HL-60 (cell line): Measurements from ENCODE around the gene ARMC2.

Source experiments
- DNase-seq, 2 experiments: peaks; one replicate each; pipeline ENCODE4 v3.0.0-alpha.2; 2010 to 2020; ENCODE audit warnings: low read depth in 1 of 2, low spot score in 1 of 2
- H3K27ac ChIP-seq: fragments of 250-450 bp; sonication (Bioruptor Pico); replicated peaks from 2 replicates; pipeline ENCODE4 v1.5.1; 2020; ENCODE audit warnings: mild to moderate bottlenecking, moderate library complexity
- H3K27me3 ChIP-seq: fragments of 250-450 bp; sonication (Bioruptor Pico); 2 replicates; pipeline ENCODE4 v1.5.1; 2021; ENCODE audit warnings: mild to moderate bottlenecking, moderate library complexity; ENCODE audit not compliant: insufficient read depth, poor library complexity, severe bottlenecking
- H3K4me3 ChIP-seq: replicated peaks from 2 replicates; pipeline ENCODE4 v1.5.1; 2011; ENCODE audit warnings: mild to moderate bottlenecking, control low read depth, low read length; ENCODE audit not compliant: insufficient read depth
- GABPA ChIP-seq: IDR thresholded peaks from 2 replicates; pipeline ENCODE4 v1.6.1; 2012; ENCODE audit warnings: low read depth
- POLR2AphosphoS5 ChIP-seq: IDR thresholded peaks from 2 replicates; pipeline ENCODE4 v1.6.1; 2012; ENCODE audit warnings: low read depth
- SPI1 ChIP-seq: IDR thresholded peaks from 2 replicates; pipeline ENCODE4 v1.6.1; 2012; ENCODE audit warnings: low read depth, mild to moderate bottlenecking, borderline replicate concordance
- TF ChIP-seq, protein P1 (sequence below): IDR thresholded peaks from 2 replicates; pipeline ENCODE4 v1.6.1; 2012; ENCODE audit warnings: low read depth; ENCODE audit not compliant: insufficient replicate concordance
- TF ChIP-seq, protein P2 (sequence below): IDR thresholded peaks from one replicate; pipeline ENCODE4 v1.5.1; 2011; ENCODE audit warnings: low read length, control low read depth, inconsistent platforms; ENCODE audit not compliant: insufficient read depth

The ARMC2 gene

DNA sequence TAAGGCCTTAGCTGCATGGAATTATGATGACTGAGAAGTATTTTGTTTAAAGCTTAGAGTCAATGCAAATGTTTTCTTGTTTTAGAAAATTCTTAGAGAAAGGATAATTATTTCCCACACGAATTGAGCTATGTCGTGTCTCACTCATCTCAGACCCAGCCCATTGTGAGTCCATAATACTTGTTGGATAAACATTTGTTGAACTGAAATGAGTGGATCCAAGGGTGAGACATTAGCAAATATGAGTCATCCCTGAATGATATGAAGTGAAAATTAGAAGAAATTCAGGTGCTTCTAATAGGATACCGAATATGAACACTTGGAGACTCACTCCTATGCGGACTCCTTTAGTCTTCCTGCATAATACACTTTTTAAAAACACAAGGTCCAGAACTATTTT, 41.6 kb upstream of the ARMC2 start:
- DNase-seq: no peak
- no peak overlapping the region for H3K4me3 ChIP-seq
- H3K27ac ChIP-seq: no peak overlapping the region
- TF ChIP-seq POLR2AphosphoS5: no peak
- no peak for TF ChIP-seq GABPA
- TF ChIP-seq SPI1: no peak
- TF ChIP-seq, protein P1, sequence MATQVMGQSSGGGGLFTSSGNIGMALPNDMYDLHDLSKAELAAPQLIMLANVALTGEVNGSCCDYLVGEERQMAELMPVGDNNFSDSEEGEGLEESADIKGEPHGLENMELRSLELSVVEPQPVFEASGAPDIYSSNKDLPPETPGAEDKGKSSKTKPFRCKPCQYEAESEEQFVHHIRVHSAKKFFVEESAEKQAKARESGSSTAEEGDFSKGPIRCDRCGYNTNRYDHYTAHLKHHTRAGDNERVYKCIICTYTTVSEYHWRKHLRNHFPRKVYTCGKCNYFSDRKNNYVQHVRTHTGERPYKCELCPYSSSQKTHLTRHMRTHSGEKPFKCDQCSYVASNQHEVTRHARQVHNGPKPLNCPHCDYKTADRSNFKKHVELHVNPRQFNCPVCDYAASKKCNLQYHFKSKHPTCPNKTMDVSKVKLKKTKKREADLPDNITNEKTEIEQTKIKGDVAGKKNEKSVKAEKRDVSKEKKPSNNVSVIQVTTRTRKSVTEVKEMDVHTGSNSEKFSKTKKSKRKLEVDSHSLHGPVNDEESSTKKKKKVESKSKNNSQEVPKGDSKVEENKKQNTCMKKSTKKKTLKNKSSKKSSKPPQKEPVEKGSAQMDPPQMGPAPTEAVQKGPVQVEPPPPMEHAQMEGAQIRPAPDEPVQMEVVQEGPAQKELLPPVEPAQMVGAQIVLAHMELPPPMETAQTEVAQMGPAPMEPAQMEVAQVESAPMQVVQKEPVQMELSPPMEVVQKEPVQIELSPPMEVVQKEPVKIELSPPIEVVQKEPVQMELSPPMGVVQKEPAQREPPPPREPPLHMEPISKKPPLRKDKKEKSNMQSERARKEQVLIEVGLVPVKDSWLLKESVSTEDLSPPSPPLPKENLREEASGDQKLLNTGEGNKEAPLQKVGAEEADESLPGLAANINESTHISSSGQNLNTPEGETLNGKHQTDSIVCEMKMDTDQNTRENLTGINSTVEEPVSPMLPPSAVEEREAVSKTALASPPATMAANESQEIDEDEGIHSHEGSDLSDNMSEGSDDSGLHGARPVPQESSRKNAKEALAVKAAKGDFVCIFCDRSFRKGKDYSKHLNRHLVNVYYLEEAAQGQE: no peak
- TF ChIP-seq, protein P2, sequence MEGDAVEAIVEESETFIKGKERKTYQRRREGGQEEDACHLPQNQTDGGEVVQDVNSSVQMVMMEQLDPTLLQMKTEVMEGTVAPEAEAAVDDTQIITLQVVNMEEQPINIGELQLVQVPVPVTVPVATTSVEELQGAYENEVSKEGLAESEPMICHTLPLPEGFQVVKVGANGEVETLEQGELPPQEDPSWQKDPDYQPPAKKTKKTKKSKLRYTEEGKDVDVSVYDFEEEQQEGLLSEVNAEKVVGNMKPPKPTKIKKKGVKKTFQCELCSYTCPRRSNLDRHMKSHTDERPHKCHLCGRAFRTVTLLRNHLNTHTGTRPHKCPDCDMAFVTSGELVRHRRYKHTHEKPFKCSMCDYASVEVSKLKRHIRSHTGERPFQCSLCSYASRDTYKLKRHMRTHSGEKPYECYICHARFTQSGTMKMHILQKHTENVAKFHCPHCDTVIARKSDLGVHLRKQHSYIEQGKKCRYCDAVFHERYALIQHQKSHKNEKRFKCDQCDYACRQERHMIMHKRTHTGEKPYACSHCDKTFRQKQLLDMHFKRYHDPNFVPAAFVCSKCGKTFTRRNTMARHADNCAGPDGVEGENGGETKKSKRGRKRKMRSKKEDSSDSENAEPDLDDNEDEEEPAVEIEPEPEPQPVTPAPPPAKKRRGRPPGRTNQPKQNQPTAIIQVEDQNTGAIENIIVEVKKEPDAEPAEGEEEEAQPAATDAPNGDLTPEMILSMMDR: no peak
- no peaks in the 10 kb centered on the region for H3K27me3 ChIP-seq

DNA sequence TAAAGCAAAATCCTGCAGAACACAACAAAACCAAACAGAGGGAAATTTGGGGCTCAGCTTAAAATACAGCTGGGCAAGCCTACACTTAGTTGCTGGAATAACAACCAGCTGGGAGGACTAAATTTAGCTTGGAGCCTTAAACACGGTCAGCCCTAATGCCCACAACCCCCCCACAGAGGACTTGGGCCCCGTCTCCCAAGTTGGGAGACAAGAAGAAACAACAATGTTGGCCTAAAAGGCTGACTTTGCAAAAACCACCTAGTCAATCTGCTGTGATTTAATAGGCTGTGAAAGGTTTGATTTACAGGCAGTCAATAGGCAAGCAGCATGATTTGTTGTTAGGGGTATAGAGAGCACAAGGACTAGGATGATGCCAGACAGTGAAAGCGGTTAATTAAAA, 40.3 kb upstream of the ARMC2 start:
- no peak for DNase-seq
- H3K27ac ChIP-seq: no peak overlapping the region

DNA sequence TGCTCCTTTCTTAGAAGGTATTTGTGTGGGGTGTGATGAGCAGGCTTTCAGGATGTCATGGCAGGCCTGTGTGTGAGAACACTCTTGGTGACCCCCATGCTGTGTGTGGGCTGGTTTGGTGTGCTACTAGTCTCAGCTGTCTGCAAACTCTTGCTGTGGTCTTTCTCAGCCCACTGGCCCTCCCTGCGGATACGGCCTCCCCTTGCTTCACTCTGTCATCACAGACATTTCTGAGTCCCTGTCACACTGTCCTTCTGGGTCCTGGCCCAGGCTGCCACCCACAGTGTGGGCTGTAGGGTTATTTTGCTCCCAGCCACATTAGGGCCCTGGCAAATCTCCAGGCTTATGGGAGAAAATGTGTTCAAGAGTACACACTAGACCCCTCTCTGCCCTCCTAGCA, 39.0 kb upstream of the ARMC2 start:
- no peak overlapping the region for H3K4me3 ChIP-seq
- no peaks in the 10 kb centered on the region for H3K27me3 ChIP-seq
- no peak for DNase-seq
- H3K27ac ChIP-seq: no peak overlapping the region
- TF ChIP-seq, protein P1: no peak
- TF ChIP-seq, protein P2: no peak
- TF ChIP-seq GABPA (no peak), SPI1 (no peak), POLR2AphosphoS5 (no peak)

More for the DNA sequence above, 40.3 kb upstream of the ARMC2 start:
- H3K27me3 ChIP-seq: no peaks in the 10 kb centered on the region
- TF ChIP-seq SPI1 (no peak), POLR2AphosphoS5 (no peak), GABPA (no peak)
- TF ChIP-seq, protein P1: no peak
- TF ChIP-seq, protein P2: no peak
- H3K4me3 ChIP-seq: no peak overlapping the region
